Measurements from ENCODE around the gene TPX2. TPM values are rescaled to one million over a fixed set of nuclear protein-coding genes. Genes with fewer than 3 reads are reported as not detected.

Gene TPX2
- total and polyA plus RNA-seq, 10 of the 15 experiments (the other 5 are each of a cell fraction or from before 2014, with no cell fraction given), result 29.7 to 144 (median 89.0) TPM

DNA sequence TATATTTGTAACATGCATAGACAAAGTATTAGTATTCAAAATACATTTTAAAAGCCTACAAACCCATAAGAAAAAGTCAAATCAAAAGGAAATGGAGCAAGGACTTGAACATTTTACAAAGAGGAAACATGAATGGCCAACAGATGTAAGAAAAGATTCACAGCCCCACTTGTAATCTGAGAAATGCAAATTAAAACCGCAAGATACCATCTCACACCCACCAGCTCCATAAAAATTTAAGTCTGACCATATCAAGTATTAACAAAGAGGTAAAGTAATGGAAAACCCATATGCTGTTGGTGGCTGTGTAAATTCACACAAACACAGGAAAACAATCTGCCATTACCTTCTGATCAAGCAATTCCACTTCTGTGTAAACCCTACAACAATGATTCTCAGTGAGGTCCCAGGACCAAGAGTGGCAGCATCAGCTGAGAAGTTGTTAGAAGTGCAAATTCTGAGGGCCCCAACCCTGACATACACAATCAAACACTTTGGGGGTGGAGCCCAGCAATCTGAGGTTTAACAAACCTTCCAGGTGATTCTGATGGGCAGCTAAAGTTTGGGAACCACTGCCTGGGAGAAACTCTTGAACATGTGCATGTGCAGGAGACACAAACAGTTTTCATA, 47.3 kb upstream of the TPX2 start (continued):
- no peak for TF ChIP-seq ATF3 (IDR thresholded peaks at IDR 0.05; ENCODE audit: borderline replicate concordance, extremely low read depth, low read depth, low read length)
- TF ChIP-seq IKZF1 (conservative IDR thresholded peaks at IDR 0.05), result no peak; the same call in 1 of the 2 replicates
- no peak for TF ChIP-seq USF2 (IDR thresholded peaks at IDR 0.05; ENCODE audit: borderline replicate concordance, low read depth, low read length)
- TF ChIP-seq SMAD5 (IDR thresholded peaks at IDR 0.05; ENCODE audit: low read depth), result no peak
- TF ChIP-seq ZNF592 (IDR thresholded peaks at IDR 0.05), result no peak
- TF ChIP-seq ZNF217 (IDR thresholded peaks at IDR 0.05), result no peak
- no peak for TF ChIP-seq CREB1 (IDR thresholded peaks at IDR 0.05; ENCODE audit: low read depth)
- TF ChIP-seq ZNF384 (IDR thresholded peaks at IDR 0.05; ENCODE audit: borderline replicate concordance, low read depth, low read length), result no peak
- TF ChIP-seq NR2F1 (conservative IDR thresholded peaks at IDR 0.05), result no peak
- TF ChIP-seq, protein P1, sequence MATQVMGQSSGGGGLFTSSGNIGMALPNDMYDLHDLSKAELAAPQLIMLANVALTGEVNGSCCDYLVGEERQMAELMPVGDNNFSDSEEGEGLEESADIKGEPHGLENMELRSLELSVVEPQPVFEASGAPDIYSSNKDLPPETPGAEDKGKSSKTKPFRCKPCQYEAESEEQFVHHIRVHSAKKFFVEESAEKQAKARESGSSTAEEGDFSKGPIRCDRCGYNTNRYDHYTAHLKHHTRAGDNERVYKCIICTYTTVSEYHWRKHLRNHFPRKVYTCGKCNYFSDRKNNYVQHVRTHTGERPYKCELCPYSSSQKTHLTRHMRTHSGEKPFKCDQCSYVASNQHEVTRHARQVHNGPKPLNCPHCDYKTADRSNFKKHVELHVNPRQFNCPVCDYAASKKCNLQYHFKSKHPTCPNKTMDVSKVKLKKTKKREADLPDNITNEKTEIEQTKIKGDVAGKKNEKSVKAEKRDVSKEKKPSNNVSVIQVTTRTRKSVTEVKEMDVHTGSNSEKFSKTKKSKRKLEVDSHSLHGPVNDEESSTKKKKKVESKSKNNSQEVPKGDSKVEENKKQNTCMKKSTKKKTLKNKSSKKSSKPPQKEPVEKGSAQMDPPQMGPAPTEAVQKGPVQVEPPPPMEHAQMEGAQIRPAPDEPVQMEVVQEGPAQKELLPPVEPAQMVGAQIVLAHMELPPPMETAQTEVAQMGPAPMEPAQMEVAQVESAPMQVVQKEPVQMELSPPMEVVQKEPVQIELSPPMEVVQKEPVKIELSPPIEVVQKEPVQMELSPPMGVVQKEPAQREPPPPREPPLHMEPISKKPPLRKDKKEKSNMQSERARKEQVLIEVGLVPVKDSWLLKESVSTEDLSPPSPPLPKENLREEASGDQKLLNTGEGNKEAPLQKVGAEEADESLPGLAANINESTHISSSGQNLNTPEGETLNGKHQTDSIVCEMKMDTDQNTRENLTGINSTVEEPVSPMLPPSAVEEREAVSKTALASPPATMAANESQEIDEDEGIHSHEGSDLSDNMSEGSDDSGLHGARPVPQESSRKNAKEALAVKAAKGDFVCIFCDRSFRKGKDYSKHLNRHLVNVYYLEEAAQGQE (IDR thresholded peaks at IDR 0.05; ENCODE audit: low read depth, low read length), result no peak
- no peak for TF ChIP-seq NR2C2 (IDR thresholded peaks at IDR 0.05; ENCODE audit: borderline replicate concordance, control insufficient read depth, insufficient read length, low read depth)
- TF ChIP-seq RAD51 (IDR thresholded peaks at IDR 0.05), result no peak
- no peak for TF ChIP-seq NFYA (IDR thresholded peaks at IDR 0.05; ENCODE audit: borderline replicate concordance, low read depth, low read length)
- no peak for TF ChIP-seq SMC3 (IDR thresholded peaks at IDR 0.05; ENCODE audit: borderline replicate concordance, low read length)
- no peak for TF ChIP-seq POLR2A (IDR thresholded peaks at IDR 0.05; ENCODE audit: low read depth, low read length)
- TF ChIP-seq, protein P2, sequence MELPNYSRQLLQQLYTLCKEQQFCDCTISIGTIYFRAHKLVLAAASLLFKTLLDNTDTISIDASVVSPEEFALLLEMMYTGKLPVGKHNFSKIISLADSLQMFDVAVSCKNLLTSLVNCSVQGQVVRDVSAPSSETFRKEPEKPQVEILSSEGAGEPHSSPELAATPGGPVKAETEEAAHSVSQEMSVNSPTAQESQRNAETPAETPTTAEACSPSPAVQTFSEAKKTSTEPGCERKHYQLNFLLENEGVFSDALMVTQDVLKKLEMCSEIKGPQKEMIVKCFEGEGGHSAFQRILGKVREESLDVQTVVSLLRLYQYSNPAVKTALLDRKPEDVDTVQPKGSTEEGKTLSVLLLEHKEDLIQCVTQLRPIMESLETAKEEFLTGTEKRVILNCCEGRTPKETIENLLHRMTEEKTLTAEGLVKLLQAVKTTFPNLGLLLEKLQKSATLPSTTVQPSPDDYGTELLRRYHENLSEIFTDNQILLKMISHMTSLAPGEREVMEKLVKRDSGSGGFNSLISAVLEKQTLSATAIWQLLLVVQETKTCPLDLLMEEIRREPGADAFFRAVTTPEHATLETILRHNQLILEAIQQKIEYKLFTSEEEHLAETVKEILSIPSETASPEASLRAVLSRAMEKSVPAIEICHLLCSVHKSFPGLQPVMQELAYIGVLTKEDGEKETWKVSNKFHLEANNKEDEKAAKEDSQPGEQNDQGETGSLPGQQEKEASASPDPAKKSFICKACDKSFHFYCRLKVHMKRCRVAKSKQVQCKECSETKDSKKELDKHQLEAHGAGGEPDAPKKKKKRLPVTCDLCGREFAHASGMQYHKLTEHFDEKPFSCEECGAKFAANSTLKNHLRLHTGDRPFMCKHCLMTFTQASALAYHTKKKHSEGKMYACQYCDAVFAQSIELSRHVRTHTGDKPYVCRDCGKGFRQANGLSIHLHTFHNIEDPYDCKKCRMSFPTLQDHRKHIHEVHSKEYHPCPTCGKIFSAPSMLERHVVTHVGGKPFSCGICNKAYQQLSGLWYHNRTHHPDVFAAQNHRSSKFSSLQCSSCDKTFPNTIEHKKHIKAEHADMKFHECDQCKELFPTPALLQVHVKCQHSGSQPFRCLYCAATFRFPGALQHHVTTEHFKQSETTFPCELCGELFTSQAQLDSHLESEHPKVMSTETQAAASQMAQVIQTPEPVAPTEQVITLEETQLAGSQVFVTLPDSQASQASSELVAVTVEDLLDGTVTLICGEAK (IDR thresholded peaks at IDR 0.05; ENCODE audit: borderline replicate concordance), result no peak
- no peak for TF ChIP-seq MAX (IDR thresholded peaks at IDR 0.05; ENCODE audit: low read depth, low read length)
